PC-9 (cell line): ENCODE data around the gene CAVIN3. TPM values are rescaled to one million over a fixed set of nuclear protein-coding genes. Genes with fewer than 3 reads are reported as not detected.

Source experiments
- BruUV-seq: library from RNA; stranded (reverse); fragments of 400-500 nt; replicated peaks from 2 replicates; lab custom pipeline; 2021; lab: Mats Ljungman, UMichigan
- CTCF ChIA-PET: fragments of 300-600 bp; sonication (Branson Sonifier 250); formaldehyde crosslinking; loops from one replicate; lab custom pipeline; 2022; ENCODE audit warnings: antibody characterized with exemption; lab: Charles Lee
- POLR2A ChIA-PET: fragments of 300-600 bp; sonication (Branson Sonifier 250); formaldehyde crosslinking; loops from one replicate; lab custom pipeline; 2022; ENCODE audit warnings: antibody characterized with exemption; ENCODE audit not compliant: unreplicated experiment; lab: Charles Lee
- DNase-seq, 2 experiments: peaks; one replicate each; pipeline versions ENCODE4 v3.0.0 to v3.0.0-alpha.2; 2015 to 2022; ENCODE audit warnings: mixed read lengths in 1 of 2
- H2AFZ ChIP-seq: fragments of 200-600 bp; sonication (generic); 2 replicates; pipeline ENCODE4 v1.8.1; 2017; ENCODE audit warnings: antibody characterized with exemption
- H3F3A ChIP-seq: fragments of 200-600 bp; sonication (generic); 2 replicates; pipeline ENCODE4 v1.8.1; 2017; ENCODE audit warnings: antibody characterized with exemption, mild to moderate bottlenecking, low read depth; ENCODE audit not compliant: insufficient read depth
- H3K27ac ChIP-seq: fragments of 200-600 bp; sonication (generic); 2 replicates; pipeline ENCODE4 v1.6.1; 2016; ENCODE audit warnings: mixed run types
- H3K27me3 ChIP-seq: fragments of 200-600 bp; sonication (generic); 2 replicates; pipeline ENCODE4 v1.6.1; 2016; ENCODE audit warnings: low read depth, mixed run types; ENCODE audit not compliant: insufficient read depth
- H3K36me3 ChIP-seq: fragments of 200-600 bp; sonication (generic); 2 replicates; pipeline ENCODE4 v1.6.1; 2016; ENCODE audit warnings: low read depth, mixed run types
- H3K4me1 ChIP-seq: fragments of 200-600 bp; sonication (generic); replicated peaks from 2 replicates; pipeline ENCODE4 v1.6.1; 2016; ENCODE audit warnings: mixed run types; ENCODE audit not compliant: insufficient read depth
- H3K4me2 ChIP-seq: fragments of 200-600 bp; sonication (generic); 2 replicates; pipeline ENCODE4 v1.6.1; 2017; ENCODE audit warnings: mixed run types
- H3K4me3 ChIP-seq: fragments of 200-600 bp; sonication (generic); 2 replicates; pipeline ENCODE4 v1.6.1; 2016; ENCODE audit warnings: mixed run types
- H3K79me2 ChIP-seq: fragments of 200-600 bp; sonication (generic); 2 replicates; pipeline ENCODE4 v1.6.1; 2017; ENCODE audit warnings: low read depth, mixed run types
- H3K9me2 ChIP-seq: fragments of 200-600 bp; sonication (generic); 2 replicates; pipeline ENCODE4 v1.8.1; 2017; ENCODE audit warnings: mild to moderate bottlenecking; ENCODE audit not compliant: insufficient read depth
- H3K9me3 ChIP-seq: fragments of 200-600 bp; sonication (generic); 2 replicates; pipeline ENCODE4 v1.8.1; 2016; ENCODE audit warnings: low read depth; ENCODE audit not compliant: insufficient read depth
- H4K20me1 ChIP-seq: fragments of 200-600 bp; sonication (generic); 2 replicates; pipeline ENCODE4 v1.8.1; 2017; ENCODE audit not compliant: insufficient read depth
- CTCF ChIP-seq: fragments of 200-600 bp; sonication (generic); conservative IDR thresholded peaks from 2 replicates; pipeline ENCODE4 v1.6.1; 2017; ENCODE audit warnings: mixed run types, antibody characterized with exemption, mild to moderate bottlenecking, moderate library complexity
- EZH2 ChIP-seq: fragments of 200-600 bp; sonication (generic); IDR thresholded peaks from 2 replicates; pipeline ENCODE4 v1.8.0; 2017; ENCODE audit warnings: antibody characterized with exemption, low read depth
- intact Hi-C: fragments of 100-400 bp; cut with micrococcal nuclease; formaldehyde crosslinking; loops from one replicate; pipeline ENCODE4 v1.10.0; 2022; ENCODE audit not compliant: unreplicated experiment
- total RNA-seq: library from RNA; stranded (reverse); gene quantifications from 2 replicates; pipeline ENCODE4 v1.2.3, GENCODE V29; 2021

CAVIN3 gene
- total RNA-seq, 1 experiment from 2014 or later = 26.0 TPM

- no peaks in the 10 kb centered on the region for H3K79me2 ChIP-seq
- no peak for DNase-seq
- no peaks in the 10 kb centered on the region for H3K4me1 ChIP-seq
- no peaks in the 10 kb centered on the region for H3K36me3 ChIP-seq
- H3K27ac ChIP-seq = no peak overlapping the region
- no peaks in the 10 kb centered on the region for H3F3A ChIP-seq
- no TSS peak for BruUV-seq
- H3K9me2 ChIP-seq = no peaks in the 10 kb centered on the region
- H2AFZ ChIP-seq = no peak overlapping the region
- CTCF ChIA-PET = no interaction called here
- no peaks in the 10 kb centered on the region for H3K27me3 ChIP-seq
- H3K9me3 ChIP-seq = no peaks in the 10 kb centered on the region
- H3K4me2 ChIP-seq = no peak overlapping the region
- intact Hi-C loops = no loop called here
- POLR2A ChIA-PET = no interaction called here
- TF ChIP-seq EZH2 = no peak
- no peak for TF ChIP-seq CTCF
- H4K20me1 ChIP-seq = no peaks in the 10 kb centered on the region
- no peak overlapping the region for H3K4me3 ChIP-seq
These were observed 20.0 kb downstream of the CAVIN3 start for GRCh38 chr11:6300325-6300724.

GRCh38 chr11:6298605-6299004 is 21.7 kb downstream of the CAVIN3 start:
- H2AFZ ChIP-seq = no peak overlapping the region
- no TSS peak for BruUV-seq
- TF ChIP-seq CTCF (peak; percentile 56; the same call in 1 of the 2 replicates), EZH2 (no peak)
- POLR2A ChIA-PET = interaction anchor here (0.7 kb wide), 1 partner anchor 10 kb away, joined by 4 read pairs; no protein-coding TSS in a partner anchor
- DNase-seq = peak; percentile 36 to 37
- H3K4me2 ChIP-seq = no peak overlapping the region
- H3K4me1 ChIP-seq = no peaks in the 10 kb centered on the region
- H3K9me3 ChIP-seq = no peaks in the 10 kb centered on the region
- no peaks in the 10 kb centered on the region for H3K79me2 ChIP-seq
- H4K20me1 ChIP-seq = no peaks in the 10 kb centered on the region
- no peaks in the 10 kb centered on the region for H3K9me2 ChIP-seq
- intact Hi-C loops = no loop called here
- H3K27me3 ChIP-seq = no peaks in the 10 kb centered on the region
- H3K36me3 ChIP-seq = no peaks in the 10 kb centered on the region
- H3K4me3 ChIP-seq = no peak overlapping the region
- no peaks in the 10 kb centered on the region for H3F3A ChIP-seq
- H3K27ac ChIP-seq = no peak overlapping the region
- CTCF ChIA-PET = interaction anchor here (1.0 to 1.3 kb wide), 2 partner anchors 17 to 47 kb away, joined by 3 read pairs; no protein-coding TSS in a partner anchor

- Histone ChIP-seq H3K4me1 (no peaks in the 10 kb centered on the region), H3K79me2 (no peaks in the 10 kb centered on the region), H3F3A (no peaks in the 10 kb centered on the region), H3K27me3 (no peaks in the 10 kb centered on the region), H3K9me3 (no peaks in the 10 kb centered on the region), H4K20me1 (no peaks in the 10 kb centered on the region), H3K4me3 (no peak overlapping the region), H3K36me3 (no peaks in the 10 kb centered on the region), H3K4me2 (no peak overlapping the region), H2AFZ (no peak overlapping the region), H3K9me2 (no peaks in the 10 kb centered on the region), H3K27ac (no peak overlapping the region)
- intact Hi-C loops = no loop called here
- DNase-seq = no peak
- ChIA-PET POLR2A (no interaction called here), CTCF (interaction anchor here (1.3 kb wide), 1 partner anchor 46 kb away, joined by 3 read pairs; no protein-coding TSS in a partner anchor)
- TF ChIP-seq EZH2 = no peak
- TF ChIP-seq CTCF = no peak
- no TSS peak for BruUV-seq
These were observed 22.5 kb downstream of the CAVIN3 start for GRCh38 chr11:6297831-6298230.
